Measurements from ENCODE around the gene SNAPC3. TPM values are rescaled to one million over a fixed set of nuclear protein-coding genes. Genes with fewer than 3 reads are reported as not detected.

The SNAPC3 gene
- total RNA-seq, 1 experiment from 2014 or later = 28.0 TPM

DNA sequence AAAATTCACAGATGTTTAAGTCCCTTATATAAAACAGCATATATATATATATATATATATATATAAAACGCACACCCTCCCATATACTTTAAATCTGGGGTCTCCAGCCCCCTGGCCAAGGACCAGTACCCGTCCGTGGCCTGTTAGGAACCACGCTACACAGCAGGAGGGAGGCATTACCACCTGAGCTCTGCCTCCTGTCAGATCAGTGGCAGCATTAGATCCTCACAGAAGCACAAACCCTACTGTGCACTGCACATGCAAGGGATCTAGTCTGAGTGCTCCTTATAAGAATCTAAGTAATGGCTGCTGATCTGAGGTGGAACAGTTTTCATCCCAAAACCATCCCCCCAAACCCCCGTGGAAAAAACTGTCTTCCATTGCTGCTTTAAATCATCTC lies 79.1 kb downstream of the SNAPC3 start:
- no peak overlapping the region for H3K27ac ChIP-seq (ENCODE audit: insufficient read length, low read depth, low read length)
- H3K9ac ChIP-seq (ENCODE audit: extremely low read depth, insufficient read length, low read length) = no peak overlapping the region
- Mint-ChIP-seq H3K9me3 (0 out of 5 replicates have a peak, but pooled peaks cover 0 to 1% of the 10 kb centered on the region in 2 experiments), H3K4me3 (no peak overlapping the region), H3K4me1 (peaks cover 18 to 19% of the 10 kb centered on the region in 2 experiments; a peak in 3 of 4 replicates), H3K27ac (no peak overlapping the region), H3K27me3 (ENCODE audit: low read depth) (no peaks in the 10 kb centered on the region), H3K36me3 (ENCODE audit: insufficient read depth in 1 of 3, low read depth in 3 of 3) (peaks cover 65 to 91% (median 88%) of the 10 kb centered on the region in 3 experiments)
- H4K5ac ChIP-seq (ENCODE audit: insufficient read length, low read depth, low read length) = no peak overlapping the region
- H3T11ph ChIP-seq (ENCODE audit: low read length) = no peak overlapping the region
- H2AK5ac ChIP-seq (ENCODE audit: insufficient read length, low read length) = no peak overlapping the region
- H3K4me2 ChIP-seq (ENCODE audit: insufficient read depth, insufficient read length, low read length) = no peak overlapping the region
- H4K91ac ChIP-seq (ENCODE audit: insufficient read length, low read depth, low read length) = no peak overlapping the region
- no peak overlapping the region for H3K18ac ChIP-seq (ENCODE audit: insufficient read length, low read depth, low read length)
- H3K23me2 ChIP-seq (ENCODE audit: insufficient read length, low read depth, low read length, poor library complexity, severe bottlenecking) = no peaks in the 10 kb centered on the region
- no peaks in the 10 kb centered on the region for H3K9me3 ChIP-seq (ENCODE audit: control insufficient read depth, low read depth, low read length)
- no peak overlapping the region for H2BK120ac ChIP-seq (ENCODE audit: low read depth, low read length, poor library complexity, severe bottlenecking)
- H3K79me1 ChIP-seq (ENCODE audit: insufficient read depth, low read depth, low read length, poor library complexity, severe bottlenecking) = peaks cover 3% of the 10 kb centered on the region
- H2BK5ac ChIP-seq (ENCODE audit: insufficient read length, low read length) = no peak overlapping the region
- H3K56ac ChIP-seq (ENCODE audit: insufficient read length, low read depth, low read length) = no peak overlapping the region
- H2AFZ ChIP-seq (ENCODE audit: low read length) = no peak overlapping the region
- H3K4me1 ChIP-seq (ENCODE audit: insufficient read depth, low read length) = no peaks in the 10 kb centered on the region; the same call in 1 of the 2 replicates
- H2BK20ac ChIP-seq (ENCODE audit: low read depth, low read length, poor library complexity, severe bottlenecking) = no peak overlapping the region
- H3K14ac ChIP-seq (ENCODE audit: insufficient read depth, low read length) = no peak overlapping the region
- H4K8ac ChIP-seq (replicated peaks; ENCODE audit: insufficient read length, low read depth, low read length) = no peak overlapping the region
- no peak overlapping the region for H2BK12ac ChIP-seq (ENCODE audit: insufficient read length, low read depth, low read length)
- H3K79me2 ChIP-seq (ENCODE audit: insufficient read depth, low read length) = peaks cover 37% of the 10 kb centered on the region; the same call in 1 of the 2 replicates
- no peak overlapping the region for H3K4ac ChIP-seq (ENCODE audit: low read depth, low read length)
- H3K27me3 ChIP-seq (ENCODE audit: insufficient read depth, low read length) = no peaks in the 10 kb centered on the region
- no peak for TF ChIP-seq CTCF (conservative IDR thresholded peaks at IDR 0.05)
- peaks cover 4% of the 10 kb centered on the region for H4K20me1 ChIP-seq (ENCODE audit: control insufficient read depth, insufficient read depth, insufficient read length)
- H3K23ac ChIP-seq (ENCODE audit: insufficient read length, low read depth, low read length) = no peak overlapping the region
- H2BK15ac ChIP-seq (ENCODE audit: low read depth, low read length) = no peak overlapping the region
- DNase-seq = no peak
- no CpG with 5 or more reads among the region's 5 CpGs for WGBS (ENCODE audit: extremely low coverage, insufficient read length, low lambda C conversion rate)

Measured in H9 (cell line).